ENCODE data around the gene TFG.
A peak's percentile ranks its signal among the peaks of the same experiment; 100 is the strongest.

TFG gene

GRCh38 chr3:100717637-100718487 is 8.6 kb downstream of the TFG start:
- TF ChIP-seq CTCF (IDR thresholded peaks at IDR 0.05; ENCODE audit: control insufficient read depth, extremely low read depth, insufficient read depth) = no peak
- H3K4me3 ChIP-seq (ENCODE audit: low read depth, low read length) = peak overlapping the region; percentile 17; the same call in 1 of the 2 replicates
- DNase-seq (ENCODE audit: low read depth) = no peak

- TF ChIP-seq CTCF (IDR thresholded peaks at IDR 0.05; ENCODE audit: control insufficient read depth, extremely low read depth, insufficient read depth) = no peak
- no peak for DNase-seq (ENCODE audit: low read depth)
Observed at GRCh38 chr3:100719136-100719535, 9.8 kb downstream of the TFG start.

GRCh38 chr3:100720426-100720825 is 11.1 kb downstream of the TFG start:
- DNase-seq (ENCODE audit: low read depth) = no peak
- no peak overlapping the region for H3K4me3 ChIP-seq (ENCODE audit: low read depth, low read length)
- TF ChIP-seq CTCF (IDR thresholded peaks at IDR 0.05; ENCODE audit: control insufficient read depth, extremely low read depth, insufficient read depth) = no peak

More at GRCh38 chr3:100719136-100719535, 9.8 kb downstream of the TFG start:
- H3K4me3 ChIP-seq (ENCODE audit: low read depth, low read length) = no peak overlapping the region

GRCh38 chr3:100725935-100726513 is 16.7 kb downstream of the TFG start:
- no peak for DNase-seq (ENCODE audit: low read depth)
- no peak for TF ChIP-seq CTCF (IDR thresholded peaks at IDR 0.05; ENCODE audit: control insufficient read depth, extremely low read depth, insufficient read depth)
- H3K4me3 ChIP-seq (ENCODE audit: low read depth, low read length) = no peak overlapping the region

GRCh38 chr3:100726706-100727105 is 17.4 kb downstream of the TFG start:
- no peak for TF ChIP-seq CTCF (IDR thresholded peaks at IDR 0.05; ENCODE audit: control insufficient read depth, extremely low read depth, insufficient read depth)
- no peak for DNase-seq (ENCODE audit: low read depth)
- no peak overlapping the region for H3K4me3 ChIP-seq (ENCODE audit: low read depth, low read length)

GRCh38 chr3:100730524-100730923 is 21.2 kb downstream of the TFG start:
- H3K4me3 ChIP-seq (ENCODE audit: low read depth, low read length) = no peak overlapping the region
- TF ChIP-seq CTCF (IDR thresholded peaks at IDR 0.05; ENCODE audit: control insufficient read depth, extremely low read depth, insufficient read depth) = no peak
- DNase-seq (ENCODE audit: low read depth) = no peak
